SU-DHL-6 (cell line): ENCODE measurements around the gene ITPKB.

ENCODE experiments used
- H2AFZ ChIP-seq: fragments of 200-600 bp; sonication (generic); 2 replicates; pipeline ENCODE4 v1.6.1; 2014; ENCODE audit warnings: low read depth, mild to moderate bottlenecking, moderate library complexity, mixed read lengths, antibody characterized with exemption, low read length; ENCODE audit not compliant: severe bottlenecking
- H3F3A ChIP-seq: fragments of 200-600 bp; shearing (Covaris generic); 2 replicates; pipeline ENCODE4 v1.6.0; 2016; ENCODE audit warnings: antibody characterized with exemption, mild to moderate bottlenecking; ENCODE audit not compliant: insufficient read depth
- H3K27ac ChIP-seq: fragments of 200-600 bp; sonication (generic); 2 replicates; pipeline ENCODE4 v1.5.1; 2016; ENCODE audit warnings: low read depth, mild to moderate bottlenecking, low read length, moderate library complexity, mixed read lengths
- H3K27me3 ChIP-seq: fragments of 200-600 bp; sonication (generic), shearing (Covaris generic); 2 replicates; pipeline ENCODE4 v1.6.0; 2014; ENCODE audit warnings: mild to moderate bottlenecking, low read length
- H3K36me3 ChIP-seq: fragments of 200-600 bp; sonication (generic); 2 replicates; pipeline ENCODE4 v1.6.1; 2014; ENCODE audit warnings: mild to moderate bottlenecking, low read length, mixed read lengths
- H3K4me2 ChIP-seq: fragments of 300-600, 200-600 bp; shearing (Covaris generic), sonication (generic); 2 replicates; pipeline ENCODE4 v1.6.0; 2014; ENCODE audit warnings: low read length, low read depth, mild to moderate bottlenecking; ENCODE audit not compliant: poor library complexity, severe bottlenecking
- H3K4me3 ChIP-seq: fragments of 200-600 bp; sonication (generic); 2 replicates; pipeline ENCODE4 v1.5.1; 2014; ENCODE audit warnings: antibody characterized with exemption, low read length, mild to moderate bottlenecking, mixed read lengths; ENCODE audit not compliant: insufficient read depth, poor library complexity, severe bottlenecking
- H3K79me2 ChIP-seq: fragments of 200-600 bp; sonication (generic); 2 replicates; pipeline ENCODE4 v1.6.1; 2014; ENCODE audit warnings: mild to moderate bottlenecking, low read length, moderate library complexity; ENCODE audit not compliant: insufficient read depth
- H3K9ac ChIP-seq: fragments of 200-600 bp; sonication (generic); 2 replicates; pipeline ENCODE4 v1.7.0; 2014; ENCODE audit warnings: mild to moderate bottlenecking, low read length
- H3K9me2 ChIP-seq: fragments of 200-600 bp; sonication (generic); replicated peaks from 2 replicates; pipeline ENCODE4 v1.6.1; 2014; ENCODE audit warnings: low read length; ENCODE audit not compliant: insufficient read depth
- H3K9me3 ChIP-seq: fragments of 200-600 bp; sonication (generic); 2 replicates; pipeline ENCODE4 v1.6.1; 2014; ENCODE audit warnings: low read length, mixed read lengths; ENCODE audit not compliant: insufficient read depth
- H4K20me1 ChIP-seq: fragments of 200-600 bp; sonication (generic); 2 replicates; pipeline ENCODE4 v1.6.1; 2014; ENCODE audit warnings: low read depth, mild to moderate bottlenecking, antibody characterized with exemption, low read length, moderate library complexity, mixed read lengths
- EZH2phosphoT487 ChIP-seq: fragments of 200-600 bp; sonication (generic), shearing (Covaris generic); conservative IDR thresholded peaks from 2 replicates; pipeline ENCODE4 v1.6.1; 2018; ENCODE audit warnings: mild to moderate bottlenecking, antibody characterized with exemption, low read length, moderate library complexity, mixed read lengths
- TF ChIP-seq, protein P1 (sequence below): fragments of 200-600 bp; sonication (generic); IDR thresholded peaks from one replicate; pipeline ENCODE4 v1.5.1; 2017; ENCODE audit warnings: antibody characterized with exemption, mild to moderate bottlenecking, low read length, moderate library complexity; ENCODE audit not compliant: insufficient read depth, poor library complexity, severe bottlenecking

ITPKB gene

DNA sequence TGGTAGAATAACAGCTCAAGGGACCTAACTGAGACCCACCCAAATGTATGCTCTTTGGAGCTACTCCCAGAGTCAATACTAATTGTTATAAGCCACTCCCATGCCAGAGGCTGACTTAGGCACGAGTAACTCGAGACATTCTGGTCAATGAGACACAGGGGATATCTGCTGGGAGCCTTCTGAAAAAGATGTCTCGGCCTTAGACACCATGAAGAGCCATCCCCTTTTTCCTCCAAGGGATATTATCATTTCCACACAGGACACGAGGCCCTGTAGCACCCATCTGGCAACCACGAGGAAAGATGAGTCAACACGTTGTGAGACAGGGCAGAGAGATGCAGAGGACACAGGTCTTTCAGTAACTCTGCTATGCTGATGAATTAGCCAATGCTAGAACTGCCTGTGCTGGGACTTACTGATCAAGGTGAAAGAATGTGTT, 30.7 kb downstream of the ITPKB start:
- no peaks in the 10 kb centered on the region for H4K20me1 ChIP-seq
- 0 out of 2 replicates have a peak, but pooled peaks cover 7% of the 10 kb centered on the region for H3K36me3 ChIP-seq

DNA sequence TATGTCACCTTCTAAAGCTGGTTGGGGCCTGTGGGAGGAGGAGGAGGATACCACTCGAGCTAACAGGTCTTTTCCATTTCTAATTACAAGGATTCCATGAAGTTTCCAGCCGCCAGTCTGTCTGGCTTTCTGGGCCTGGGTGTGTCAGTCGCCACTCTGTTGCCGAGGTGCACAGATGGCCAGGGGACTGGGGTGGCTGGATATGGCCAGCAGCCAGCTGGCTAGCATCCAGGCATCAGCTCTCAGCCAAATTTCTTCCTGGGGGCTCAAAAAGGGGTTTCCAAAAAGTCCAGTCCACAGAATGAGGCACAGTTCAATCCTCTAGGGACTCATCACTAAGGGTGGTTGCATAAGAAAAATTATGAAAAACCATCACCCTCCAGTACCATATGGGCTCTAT, 32.4 kb downstream of the ITPKB start:
- no peaks in the 10 kb centered on the region for H3K9me3 ChIP-seq
- no peaks in the 10 kb centered on the region for H3K27me3 ChIP-seq
- H3K27ac ChIP-seq: no peak overlapping the region

More for the DNA sequence above, 30.7 kb downstream of the ITPKB start:
- Histone ChIP-seq H3K27me3 (no peaks in the 10 kb centered on the region), H3F3A (peaks cover 28% of the 10 kb centered on the region), H3K4me2 (no peak overlapping the region), H3K4me3 (no peak overlapping the region), H3K79me2 (peaks cover 35% of the 10 kb centered on the region), H3K9me3 (no peaks in the 10 kb centered on the region), H2AFZ (no peak overlapping the region), H3K27ac (no peak overlapping the region), H3K9me2 (no peaks in the 10 kb centered on the region), H3K9ac (no peak overlapping the region)
- TF ChIP-seq, protein P1, sequence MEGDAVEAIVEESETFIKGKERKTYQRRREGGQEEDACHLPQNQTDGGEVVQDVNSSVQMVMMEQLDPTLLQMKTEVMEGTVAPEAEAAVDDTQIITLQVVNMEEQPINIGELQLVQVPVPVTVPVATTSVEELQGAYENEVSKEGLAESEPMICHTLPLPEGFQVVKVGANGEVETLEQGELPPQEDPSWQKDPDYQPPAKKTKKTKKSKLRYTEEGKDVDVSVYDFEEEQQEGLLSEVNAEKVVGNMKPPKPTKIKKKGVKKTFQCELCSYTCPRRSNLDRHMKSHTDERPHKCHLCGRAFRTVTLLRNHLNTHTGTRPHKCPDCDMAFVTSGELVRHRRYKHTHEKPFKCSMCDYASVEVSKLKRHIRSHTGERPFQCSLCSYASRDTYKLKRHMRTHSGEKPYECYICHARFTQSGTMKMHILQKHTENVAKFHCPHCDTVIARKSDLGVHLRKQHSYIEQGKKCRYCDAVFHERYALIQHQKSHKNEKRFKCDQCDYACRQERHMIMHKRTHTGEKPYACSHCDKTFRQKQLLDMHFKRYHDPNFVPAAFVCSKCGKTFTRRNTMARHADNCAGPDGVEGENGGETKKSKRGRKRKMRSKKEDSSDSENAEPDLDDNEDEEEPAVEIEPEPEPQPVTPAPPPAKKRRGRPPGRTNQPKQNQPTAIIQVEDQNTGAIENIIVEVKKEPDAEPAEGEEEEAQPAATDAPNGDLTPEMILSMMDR: no peak
- no peak for TF ChIP-seq EZH2phosphoT487

DNA sequence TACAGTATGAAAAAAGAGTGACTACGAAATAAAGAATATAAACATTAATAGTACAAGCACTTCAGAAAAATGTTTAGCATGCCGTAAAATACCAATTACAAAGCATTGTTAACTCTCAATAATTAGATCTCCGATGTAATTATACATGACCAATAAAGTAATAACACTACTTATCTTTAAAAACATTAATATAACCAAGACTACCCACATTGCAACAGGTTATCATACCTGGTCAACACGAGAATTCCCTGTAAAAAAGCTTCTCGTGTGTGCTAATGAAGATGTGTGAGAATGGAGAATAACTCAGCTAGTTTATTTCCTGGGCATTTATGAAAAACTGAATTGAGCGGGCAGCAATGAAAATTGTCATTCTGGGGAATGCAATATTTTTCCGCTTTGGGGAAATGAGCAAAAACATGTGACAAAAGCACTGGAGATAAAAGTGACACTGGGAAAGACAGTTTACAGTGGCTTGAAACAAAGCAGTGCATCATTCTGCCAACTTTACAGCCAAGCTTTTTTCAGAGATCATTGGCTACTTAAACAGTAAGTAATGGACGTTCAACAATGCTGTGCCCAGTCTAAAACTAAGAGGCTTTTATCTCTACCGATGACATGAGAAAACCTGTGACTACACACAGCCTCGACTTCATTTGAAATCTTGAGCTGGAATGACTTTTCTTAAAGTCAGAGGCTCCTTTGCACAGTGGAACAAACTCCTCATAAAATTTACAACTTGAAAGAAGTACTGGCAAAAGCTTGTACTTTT, 34.7 kb downstream of the ITPKB start:
- peaks cover 10% of the 10 kb centered on the region for H3F3A ChIP-seq
- H3K27me3 ChIP-seq: no peaks in the 10 kb centered on the region
- H3K4me3 ChIP-seq: peak overlapping the region; percentile 58
- no peak overlapping the region for H2AFZ ChIP-seq
- H3K9me2 ChIP-seq: no peaks in the 10 kb centered on the region
- TF ChIP-seq, protein P1: no peak
- no peaks in the 10 kb centered on the region for H4K20me1 ChIP-seq
- H3K9ac ChIP-seq: peak overlapping the region; percentile 66
- no peaks in the 10 kb centered on the region for H3K9me3 ChIP-seq
- peak overlapping the region; percentile 71 for H3K27ac ChIP-seq
- peaks cover 24% of the 10 kb centered on the region; the same call in 1 of the 2 replicates for H3K79me2 ChIP-seq
- 0 out of 2 replicates have a peak, but pooled peaks cover 7% of the 10 kb centered on the region for H3K36me3 ChIP-seq
- H3K4me2 ChIP-seq: peak overlapping the region; percentile 93

More for the DNA sequence above, 32.4 kb downstream of the ITPKB start:
- Histone ChIP-seq H2AFZ (no peak overlapping the region), H3K36me3 (0 out of 2 replicates have a peak, but pooled peaks cover 7% of the 10 kb centered on the region), H3K9ac (no peak overlapping the region), H3K4me2 (no peak overlapping the region), H3K79me2 (peaks cover 35% of the 10 kb centered on the region), H4K20me1 (no peaks in the 10 kb centered on the region), H3K9me2 (no peaks in the 10 kb centered on the region), H3F3A (peaks cover 11% of the 10 kb centered on the region), H3K4me3 (no peak overlapping the region)
- TF ChIP-seq, protein P1: no peak
- no peak for TF ChIP-seq EZH2phosphoT487
